IPS-11a (cell line): ENCODE data around the gene FGD2.
"Not testable (repeated sequence)": the region's sequence is repeated elsewhere in the genome, so short reads cannot be mapped to it uniquely, and the experiment has no call there.

Experiments used
- H3K4me3 ChIP-seq: one replicate; pipeline ENCODE4 v1.5.1; 2013; ENCODE audit warnings: low read depth, low read length, control low read depth

Gene FGD2

DNA sequence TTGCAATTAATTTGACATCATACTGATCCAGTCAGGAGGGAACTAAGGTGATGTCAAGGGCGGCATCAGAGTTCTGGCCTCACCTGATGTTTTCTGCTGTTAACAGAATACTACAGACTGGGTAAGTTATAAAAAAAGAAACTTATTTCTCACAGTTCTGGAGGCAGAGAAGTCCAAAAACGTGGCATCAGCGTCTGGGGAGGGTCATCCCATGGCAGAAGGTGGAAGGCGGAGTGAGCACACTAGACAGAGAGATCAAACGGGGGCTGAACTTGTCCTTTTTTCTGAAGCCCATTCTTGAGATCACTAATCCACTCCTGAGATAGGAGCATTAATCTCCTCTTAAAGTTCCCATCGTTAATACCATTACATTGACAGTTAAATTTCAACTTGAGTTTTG, 16.2 kb upstream of the FGD2 start:
- H3K4me3 ChIP-seq = no peak overlapping the region

DNA sequence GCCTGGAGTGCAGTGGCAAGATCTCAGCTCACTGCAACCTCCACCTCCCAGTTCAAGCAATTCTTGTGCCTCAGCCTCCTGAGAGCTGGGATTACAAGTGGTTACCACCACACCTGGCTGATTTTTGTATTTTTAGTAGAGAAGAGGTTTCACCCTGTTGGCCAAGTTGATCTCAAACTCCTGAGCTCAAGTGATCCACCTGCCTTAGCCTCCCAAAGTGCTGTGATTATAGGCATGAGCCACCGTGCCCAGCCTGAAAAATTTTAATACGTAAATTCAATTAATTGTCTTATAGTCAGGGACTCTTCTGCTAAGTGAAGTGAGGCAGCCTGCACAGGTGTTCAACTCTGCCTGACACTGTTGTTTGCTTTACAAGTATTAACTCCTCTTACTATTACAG, 15.1 kb upstream of the FGD2 start:
- not testable (repeated sequence) for H3K4me3 ChIP-seq

- H3K4me3 ChIP-seq = no peak overlapping the region
These were observed 7.4 kb upstream of the FGD2 start for GRCh38 chr6:36997811-36998722.

- H3K4me3 ChIP-seq = no peak overlapping the region
These were observed 6.8 kb upstream of the FGD2 start for GRCh38 chr6:36998723-36999038.

GRCh38 chr6:36999061-36999750, 6.2 kb upstream of the FGD2 start:
- H3K4me3 ChIP-seq = no peak overlapping the region

- no peak overlapping the region for H3K4me3 ChIP-seq
These were observed 5.7 kb upstream of the FGD2 start for GRCh38 chr6:36999751-37000125.

GRCh38 chr6:37004044-37004980, 1.1 kb upstream of the FGD2 start:
- no peak overlapping the region for H3K4me3 ChIP-seq

- H3K4me3 ChIP-seq = no peak overlapping the region
These were observed 542 bp downstream of the FGD2 start for GRCh38 chr6:37005827-37006567.

DNA sequence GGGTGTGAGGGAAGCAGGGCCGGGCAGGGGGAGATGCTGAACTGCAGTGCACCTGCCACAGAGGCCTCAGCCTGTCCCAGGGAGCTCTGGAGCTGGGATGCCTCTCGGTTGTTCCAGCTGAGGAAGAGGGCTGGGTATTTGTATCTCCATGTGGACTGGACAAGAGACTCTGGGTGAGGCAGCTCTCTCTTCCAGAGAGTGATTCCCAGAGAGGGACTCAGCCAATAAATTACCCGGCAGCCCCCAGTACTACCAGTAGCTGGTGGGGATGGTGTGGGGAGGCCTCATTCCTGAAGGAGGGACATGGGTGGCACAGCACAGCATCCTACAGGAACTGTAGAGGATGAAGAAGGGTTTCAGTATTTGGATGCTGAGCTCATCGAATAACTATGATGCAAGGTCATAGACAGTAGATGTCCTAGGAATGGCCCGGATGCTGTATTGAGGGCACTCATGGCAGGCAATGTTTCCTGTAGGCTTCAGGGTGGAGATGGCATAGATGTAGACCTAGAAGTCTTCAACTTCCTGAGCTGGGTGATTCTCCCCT, 1.4 kb downstream of the FGD2 start:
- H3K4me3 ChIP-seq = no peak overlapping the region

DNA sequence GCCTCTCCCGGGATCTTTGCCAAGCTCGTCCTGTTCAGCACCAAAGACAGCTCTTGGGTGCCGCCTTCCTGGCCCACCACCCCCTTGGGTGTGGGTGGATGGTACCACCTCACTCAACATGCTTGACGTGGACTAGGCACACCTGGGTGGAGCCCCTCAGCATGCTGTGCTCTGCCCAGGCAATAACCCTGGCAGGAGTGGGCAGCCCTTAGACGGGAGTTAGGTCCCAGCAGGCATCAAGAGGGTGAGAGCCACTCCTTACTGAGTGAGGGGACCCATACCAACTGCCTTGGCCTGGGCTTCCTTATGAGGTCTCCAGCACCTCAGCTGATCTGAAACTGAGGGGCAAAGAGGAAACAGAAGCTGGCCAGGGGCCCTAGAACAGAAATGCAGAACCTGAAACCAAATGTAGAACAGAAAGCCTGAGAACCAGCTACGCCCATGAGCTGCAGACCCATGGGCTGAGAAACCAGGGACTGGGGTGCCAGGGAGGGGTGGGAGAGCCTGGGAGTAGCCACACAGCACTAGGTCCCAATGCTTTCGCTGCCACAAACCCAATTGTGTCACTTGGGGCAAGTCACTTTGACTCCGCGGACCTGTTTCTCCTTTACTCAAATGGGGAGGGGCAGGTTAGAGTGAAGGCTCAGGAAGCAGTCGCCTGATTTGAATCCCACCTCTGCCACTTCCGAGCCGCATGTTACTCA, 2.0 kb downstream of the FGD2 start:
- no peak overlapping the region for H3K4me3 ChIP-seq

GRCh38 chr6:37008484-37009465, 3.3 kb downstream of the FGD2 start:
- H3K4me3 ChIP-seq = no peak overlapping the region

- no peak overlapping the region for H3K4me3 ChIP-seq
These were observed 5.0 kb downstream of the FGD2 start for GRCh38 chr6:37010402-37010892.

DNA sequence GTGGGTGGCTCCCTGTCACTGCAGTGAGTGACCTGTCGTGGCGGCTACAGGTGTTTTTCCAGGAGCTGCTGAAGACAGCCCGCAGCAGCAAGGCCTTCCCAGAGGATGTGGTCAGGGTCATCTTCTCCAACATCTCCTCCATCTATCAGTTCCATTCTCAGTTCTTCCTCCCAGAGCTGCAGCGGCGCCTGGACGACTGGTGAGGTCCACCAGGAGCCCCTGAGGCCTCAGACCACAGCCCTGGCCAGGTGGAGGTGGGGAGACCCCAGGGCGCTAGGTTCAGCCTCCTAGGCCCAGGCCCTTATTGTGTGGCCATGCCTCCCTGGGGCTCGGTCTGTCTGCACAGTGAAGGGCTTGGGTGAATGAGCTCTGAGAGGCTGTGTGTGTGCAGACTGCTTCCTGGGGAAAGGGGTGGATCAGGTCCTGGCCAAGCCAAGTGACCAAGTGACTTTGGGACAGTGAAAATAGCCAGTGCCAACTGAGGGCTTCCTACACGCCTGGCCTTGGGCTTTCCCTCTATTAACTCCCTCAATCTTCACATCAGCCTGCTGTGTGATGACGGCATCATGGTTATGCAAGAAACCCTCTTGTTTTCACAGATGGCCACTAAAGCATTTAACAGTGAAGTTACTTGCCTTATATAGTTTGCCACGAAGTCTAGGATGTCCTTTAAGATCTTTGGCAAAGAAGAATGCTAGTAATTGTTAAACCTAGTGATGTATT, 6.4 kb downstream of the FGD2 start:
- no peak overlapping the region for H3K4me3 ChIP-seq

- H3K4me3 ChIP-seq = no peak overlapping the region
These were observed 8.3 kb downstream of the FGD2 start for GRCh38 chr6:37013516-37014491.

DNA sequence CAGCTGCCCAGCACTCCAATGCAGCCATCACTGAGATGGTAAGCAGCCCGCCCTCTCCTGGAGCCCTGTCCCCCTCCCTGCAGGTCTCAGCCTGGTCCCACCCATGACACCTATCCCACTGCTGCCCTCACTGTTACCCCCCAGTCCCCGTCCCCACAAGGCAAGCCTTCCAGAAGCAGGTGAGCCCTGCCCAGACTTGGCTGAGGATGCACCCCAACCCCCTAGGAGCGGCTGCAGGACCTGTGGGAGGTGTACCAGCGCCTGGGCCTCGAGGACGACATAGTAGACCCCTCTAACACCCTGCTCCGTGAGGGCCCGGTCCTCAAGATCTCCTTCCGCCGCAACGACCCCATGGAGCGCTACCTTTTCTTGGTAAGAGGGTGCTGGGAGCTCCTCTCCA, 9.2 kb downstream of the FGD2 start:
- no peak overlapping the region for H3K4me3 ChIP-seq

- H3K4me3 ChIP-seq = no peak overlapping the region
These were observed 10.1 kb downstream of the FGD2 start for GRCh38 chr6:37015532-37015931.

GRCh38 chr6:37016995-37017394, 11.5 kb downstream of the FGD2 start:
- no peak overlapping the region for H3K4me3 ChIP-seq
